SK-MEL-5 (cell line): ENCODE results near the gene CKLF. TPM values are rescaled to one million over a fixed set of nuclear protein-coding genes. Genes with fewer than 3 reads are reported as not detected.

Source experiments
- DNase-seq: peaks from one replicate; pipeline ENCODE4 v3.0.0-alpha.2; 2016; ENCODE audit warnings: low read depth, low spot score
- in situ Hi-C: cut with HindIII; loops from 2 replicates; pipeline ENCODE4 v1.10.0; 2016; ENCODE audit warnings: low sequenced_read_pairs, high pct_unique_total_duplicates, low pct_unique_long_range_greater_than_20kb
- total RNA-seq: library from RNA; depleted of rRNA; stranded (reverse); fragments of >200 nt; shearing (Covaris generic); gene quantifications from 2 replicates; pipeline ENCODE4 v1.2.3, GENCODE V29; 2014

CKLF gene
- total RNA-seq, 1 experiment from 2014 or later = 86.7 TPM

GRCh38 chr16:66515596-66516508 lies 36.5 kb upstream of the CKLF start:
- in situ Hi-C loops = no loop called here
- DNase-seq = peak; percentile 48

- in situ Hi-C loops = no loop called here
Measured at GRCh38 chr16:66516509-66516807, 35.9 kb upstream of the CKLF start.

GRCh38 chr16:66516808-66517585 lies 35.4 kb upstream of the CKLF start:
- peak; percentile 98 for DNase-seq
- in situ Hi-C loops = no loop called here

More at GRCh38 chr16:66516509-66516807, 35.9 kb upstream of the CKLF start:
- no peak for DNase-seq

GRCh38 chr16:66517586-66518263 lies 34.7 kb upstream of the CKLF start:
- in situ Hi-C loops = no loop called here
- DNase-seq = no peak

GRCh38 chr16:66519482-66520373 lies 32.6 kb upstream of the CKLF start:
- in situ Hi-C loops = no loop called here
- no peak for DNase-seq

- no peak for DNase-seq
- in situ Hi-C loops = no loop called here
Measured at GRCh38 chr16:66520406-66521170, 31.8 kb upstream of the CKLF start.

GRCh38 chr16:66521252-66521713 lies 31.1 kb upstream of the CKLF start:
- no peak for DNase-seq

GRCh38 chr16:66521951-66522771 lies 30.2 kb upstream of the CKLF start:
- in situ Hi-C loops = no loop called here
- DNase-seq = peak; percentile 77

More at GRCh38 chr16:66521252-66521713, 31.1 kb upstream of the CKLF start:
- in situ Hi-C loops = no loop called here

GRCh38 chr16:66522816-66523590 lies 29.4 kb upstream of the CKLF start:
- in situ Hi-C loops = no loop called here

GRCh38 chr16:66523861-66524354 lies 28.5 kb upstream of the CKLF start:
- in situ Hi-C loops = no loop called here
- DNase-seq = no peak

More at GRCh38 chr16:66522816-66523590, 29.4 kb upstream of the CKLF start:
- DNase-seq = no peak

GRCh38 chr16:66524601-66525164 lies 27.7 kb upstream of the CKLF start:
- in situ Hi-C loops = no loop called here
- DNase-seq = no peak

- in situ Hi-C loops = no loop called here
- DNase-seq = peak; percentile 41
Measured at GRCh38 chr16:66525396-66526180, 26.8 kb upstream of the CKLF start.

- in situ Hi-C loops = no loop called here
- no peak for DNase-seq
Measured at GRCh38 chr16:66528294-66528693, 24.1 kb upstream of the CKLF start.

- in situ Hi-C loops = no loop called here
- DNase-seq = no peak
Measured at GRCh38 chr16:66529475-66529874, 22.9 kb upstream of the CKLF start.
